ENCODE data around the gene JPH3. TPM values are rescaled to one million over a fixed set of nuclear protein-coding genes. Genes with fewer than 3 reads are reported as not detected.

JPH3 gene
- total RNA-seq, 6 experiments from 2014 or later: 0.07 to 0.12 TPM; not detected in 4

GRCh38 chr16:87697256-87697655, 94.9 kb downstream of the JPH3 start:
- no peak overlapping the region for H3K4me3 ChIP-seq
- intact Hi-C loops (cut with DNase I): no loop called here
- H3K27ac ChIP-seq: no peak overlapping the region
- TF ChIP-seq CTCF (IDR thresholded peaks at IDR 0.05): no peak
- TF ChIP-seq POLR2A (IDR thresholded peaks at IDR 0.05): no peak
- no peaks in the 10 kb centered on the region for H3K4me1 ChIP-seq
- DNase-seq (no peak), ATAC-seq (no peak)
- no peaks in the 10 kb centered on the region for H3K36me3 ChIP-seq
- H3K9me3 ChIP-seq: no peaks in the 10 kb centered on the region
- H3K27me3 ChIP-seq: no peaks in the 10 kb centered on the region
- WGBS (ENCODE audit: insufficient coverage, low coverage, low lambda C conversion rate, missing lambda C conversion rate): no CpG with 5 or more reads among the region's 21 CpGs

GRCh38 chr16:87697792-87698191, 95.5 kb downstream of the JPH3 start:
- no peak overlapping the region for H3K4me3 ChIP-seq
- H3K36me3 ChIP-seq: no peaks in the 10 kb centered on the region
- no peaks in the 10 kb centered on the region for H3K9me3 ChIP-seq
- TF ChIP-seq CTCF (IDR thresholded peaks at IDR 0.05) (no peak), POLR2A (IDR thresholded peaks at IDR 0.05) (no peak)
- no peaks in the 10 kb centered on the region for H3K27me3 ChIP-seq
- ATAC-seq (no peak), DNase-seq (no peak)
- no peaks in the 10 kb centered on the region for H3K4me1 ChIP-seq
- H3K27ac ChIP-seq: no peak overlapping the region
- intact Hi-C loops (cut with DNase I): no loop called here
- 87% methylated on average over 4 of the region's 14 CpGs for WGBS (ENCODE audit: insufficient coverage, low coverage, low lambda C conversion rate, missing lambda C conversion rate)

- Histone ChIP-seq H3K36me3 (no peaks in the 10 kb centered on the region), H3K4me1 (no peaks in the 10 kb centered on the region), H3K27ac (no peak overlapping the region), H3K9me3 (no peaks in the 10 kb centered on the region), H3K27me3 (no peaks in the 10 kb centered on the region), H3K4me3 (no peak overlapping the region)
- TF ChIP-seq CTCF (IDR thresholded peaks at IDR 0.05) (no peak), POLR2A (IDR thresholded peaks at IDR 0.05) (no peak)
- DNase-seq (no peak), ATAC-seq (no peak)
- WGBS (ENCODE audit: insufficient coverage, low coverage, low lambda C conversion rate, missing lambda C conversion rate): 90% methylated on average over 5 of the region's 7 CpGs
- intact Hi-C loops (cut with DNase I): no loop called here
Observed at GRCh38 chr16:87698241-87698640, 95.9 kb downstream of the JPH3 start.

GRCh38 chr16:87698676-87699199, 96.4 kb downstream of the JPH3 start:
- H3K4me3 ChIP-seq: no peak overlapping the region
- H3K36me3 ChIP-seq: no peaks in the 10 kb centered on the region
- no peak overlapping the region for H3K27ac ChIP-seq
- intact Hi-C loops (cut with DNase I): no loop called here
- 90% methylated on average over 2 of the region's 20 CpGs for WGBS (ENCODE audit: insufficient coverage, low coverage, low lambda C conversion rate, missing lambda C conversion rate)
- no peaks in the 10 kb centered on the region for H3K9me3 ChIP-seq
- no peaks in the 10 kb centered on the region for H3K27me3 ChIP-seq
- ATAC-seq (no peak), DNase-seq (no peak)
- TF ChIP-seq CTCF (IDR thresholded peaks at IDR 0.05) (no peak), POLR2A (IDR thresholded peaks at IDR 0.05) (no peak)
- H3K4me1 ChIP-seq: no peaks in the 10 kb centered on the region
